Stimulated activated effector memory CD8-positive, alpha-beta T cell treated with anti-CD3 and anti-CD28 coated beads, Interleukin-12 subunit alpha, Interleukin-12 subunit beta, amount 100 ng/mL, for 72 hours (primary cell): ENCODE data around the gene ZKSCAN3.
A peak's percentile ranks its signal among the peaks of the same experiment; 100 is the strongest.

ENCODE experiments used
- ATAC-seq: fragments of 150-1000 bp; cut with Tn5 transposase; 2 replicates; pipeline ENCODE4 v1.10.0; 2021
- DNase-seq, 2 donors: peaks; one replicate each; pipeline ENCODE4 v3.0.0; 2021 to 2022; ENCODE audit warnings: low spot score in 2 of 2
- H3K27ac Mint-ChIP-seq: one replicate; pipeline ENCODE4 v1.8.0; 2022; ENCODE audit warnings: mild to moderate bottlenecking, mixed read lengths
- H3K36me3 Mint-ChIP-seq: one replicate; pipeline ENCODE4 v1.8.0; 2022; ENCODE audit warnings: mild to moderate bottlenecking, mixed read lengths
- H3K4me1 Mint-ChIP-seq: one replicate; pipeline ENCODE4 v1.8.0; 2022; ENCODE audit warnings: mixed read lengths
- H3K4me3 Mint-ChIP-seq: one replicate; pipeline ENCODE4 v1.8.0; 2022; ENCODE audit warnings: mild to moderate bottlenecking, mixed read lengths
- H3K9me3 Mint-ChIP-seq: one replicate; pipeline ENCODE4 v1.8.0; 2022; ENCODE audit warnings: mixed read lengths

The ZKSCAN3 gene

GRCh38 chr6:28335040-28335563 is 14.6 kb upstream of the ZKSCAN3 start:
- Mint-ChIP-seq H3K9me3 (peaks cover under 1% of the 10 kb centered on the region), H3K27ac (no peak overlapping the region), H3K4me1 (peaks cover 17% of the 10 kb centered on the region), H3K36me3 (no peaks in the 10 kb centered on the region), H3K4me3 (no peak overlapping the region)
- peak in 1 of 2 donors; percentile 82 for DNase-seq
- no peak for ATAC-seq

- peak; percentile 93 for ATAC-seq
- Mint-ChIP-seq H3K4me3 (no peak within 1 kb of the TSS), H3K9me3 (peaks cover 6% of the 10 kb centered on the region), H3K4me1 (peaks cover 17% of the 10 kb centered on the region), H3K36me3 (no peaks in the 10 kb centered on the region), H3K27ac (no peak within 1 kb of the TSS)
- peak; percentile 50 to 83 for DNase-seq
Observed at GRCh38 chr6:28335564-28336283, 14.0 kb upstream of the ZKSCAN3 start, which contains the start of gene ZSCAN31. TSS of gene ZSCAN31 (minus strand) at chr6:28336148. CDS start at chr6:28329683, 6,465 bp downstream.

GRCh38 chr6:28336284-28337120 is 13.2 kb upstream of the ZKSCAN3 start:
- ATAC-seq (peak; percentile 66), DNase-seq (no peak)
- no peak overlapping the region for H3K27ac Mint-ChIP-seq
- no peaks in the 10 kb centered on the region for H3K36me3 Mint-ChIP-seq
- H3K4me3 Mint-ChIP-seq = no peak overlapping the region
- peaks cover 9% of the 10 kb centered on the region for H3K9me3 Mint-ChIP-seq
- peaks cover 17% of the 10 kb centered on the region for H3K4me1 Mint-ChIP-seq

- ATAC-seq (no peak), DNase-seq (peak in 1 of 2 donors; percentile 32)
- Mint-ChIP-seq H3K4me3 (no peak overlapping the region), H3K9me3 (peaks cover 9% of the 10 kb centered on the region), H3K27ac (no peak overlapping the region), H3K4me1 (peaks cover 17% of the 10 kb centered on the region), H3K36me3 (no peaks in the 10 kb centered on the region)
Observed at GRCh38 chr6:28337121-28337520, 12.6 kb upstream of the ZKSCAN3 start.

- H3K27ac Mint-ChIP-seq = no peak overlapping the region
- DNase-seq = no peak
- ATAC-seq = no peak
Observed at GRCh38 chr6:28340310-28341095, 9.2 kb upstream of the ZKSCAN3 start.

GRCh38 chr6:28343898-28344677 is 5.7 kb upstream of the ZKSCAN3 start:
- ATAC-seq = no peak
- H3K36me3 Mint-ChIP-seq = no peaks in the 10 kb centered on the region
- H3K4me3 Mint-ChIP-seq = no peak overlapping the region
- H3K4me1 Mint-ChIP-seq = no peaks in the 10 kb centered on the region
- H3K27ac Mint-ChIP-seq = no peak overlapping the region
- DNase-seq = peak in 1 of 2 donors; percentile 28
- peaks cover 9% of the 10 kb centered on the region for H3K9me3 Mint-ChIP-seq

More at GRCh38 chr6:28340310-28341095, 9.2 kb upstream of the ZKSCAN3 start:
- no peak overlapping the region for H3K4me3 Mint-ChIP-seq
- H3K36me3 Mint-ChIP-seq = no peaks in the 10 kb centered on the region
- H3K4me1 Mint-ChIP-seq = no peaks in the 10 kb centered on the region
- peaks cover 9% of the 10 kb centered on the region for H3K9me3 Mint-ChIP-seq

GRCh38 chr6:28345201-28345600 is 4.5 kb upstream of the ZKSCAN3 start:
- ATAC-seq (no peak), DNase-seq (no peak)
- Mint-ChIP-seq H3K4me3 (no peak overlapping the region), H3K27ac (no peak overlapping the region), H3K9me3 (peaks cover 8% of the 10 kb centered on the region), H3K36me3 (peaks cover 4% of the 10 kb centered on the region), H3K4me1 (peaks cover 9% of the 10 kb centered on the region)

- no peak overlapping the region for H3K27ac Mint-ChIP-seq
- peaks cover 26% of the 10 kb centered on the region for H3K4me1 Mint-ChIP-seq
- H3K4me3 Mint-ChIP-seq = no peak overlapping the region
- ATAC-seq (no peak), DNase-seq (no peak)
- peaks cover 4% of the 10 kb centered on the region for H3K36me3 Mint-ChIP-seq
- no peaks in the 10 kb centered on the region for H3K9me3 Mint-ChIP-seq
Observed at GRCh38 chr6:28347119-28347518, 2.6 kb upstream of the ZKSCAN3 start.

GRCh38 chr6:28349344-28349891 is 329 bp upstream of the ZKSCAN3 start:
- peaks cover 26% of the 10 kb centered on the region for H3K4me1 Mint-ChIP-seq
- H3K27ac Mint-ChIP-seq = peak overlapping the region; percentile 92
- H3K9me3 Mint-ChIP-seq = no peaks in the 10 kb centered on the region
- ATAC-seq (no peak), DNase-seq (no peak)
- H3K4me3 Mint-ChIP-seq = peak overlapping the region; percentile 93
- peaks cover 4% of the 10 kb centered on the region for H3K36me3 Mint-ChIP-seq

GRCh38 chr6:28351087-28351486 is 1.3 kb downstream of the ZKSCAN3 start:
- peaks cover 4% of the 10 kb centered on the region for H3K36me3 Mint-ChIP-seq
- peak overlapping the region; percentile 27 for H3K27ac Mint-ChIP-seq
- no peak for DNase-seq
- ATAC-seq = no peak
- peaks cover 35% of the 10 kb centered on the region for H3K4me1 Mint-ChIP-seq
- peak overlapping the region; percentile 93 for H3K4me3 Mint-ChIP-seq
- no peaks in the 10 kb centered on the region for H3K9me3 Mint-ChIP-seq

- peaks cover 40% of the 10 kb centered on the region for H3K4me1 Mint-ChIP-seq
- peak overlapping the region; percentile 93 for H3K4me3 Mint-ChIP-seq
- ATAC-seq = no peak
- H3K36me3 Mint-ChIP-seq = peaks cover 4% of the 10 kb centered on the region
- no peak for DNase-seq
- no peaks in the 10 kb centered on the region for H3K9me3 Mint-ChIP-seq
- peak overlapping the region; percentile 27 for H3K27ac Mint-ChIP-seq
Observed at GRCh38 chr6:28351493-28351925, 1.8 kb downstream of the ZKSCAN3 start.

GRCh38 chr6:28353356-28353755 is 3.6 kb downstream of the ZKSCAN3 start:
- DNase-seq (no peak), ATAC-seq (no peak)
- peaks cover 43% of the 10 kb centered on the region for H3K4me1 Mint-ChIP-seq
- peaks cover 4% of the 10 kb centered on the region for H3K36me3 Mint-ChIP-seq
- no peaks in the 10 kb centered on the region for H3K9me3 Mint-ChIP-seq
- no peak overlapping the region for H3K27ac Mint-ChIP-seq
- no peak overlapping the region for H3K4me3 Mint-ChIP-seq

GRCh38 chr6:28353981-28354676 is 4.4 kb downstream of the ZKSCAN3 start:
- ATAC-seq (no peak), DNase-seq (no peak)
- peaks cover 43% of the 10 kb centered on the region for H3K4me1 Mint-ChIP-seq
- no peak overlapping the region for H3K27ac Mint-ChIP-seq
- no peaks in the 10 kb centered on the region for H3K9me3 Mint-ChIP-seq
- H3K4me3 Mint-ChIP-seq = no peak overlapping the region
- H3K36me3 Mint-ChIP-seq = peaks cover 4% of the 10 kb centered on the region
